Measurements from ENCODE around the gene G2E3.

DNA sequence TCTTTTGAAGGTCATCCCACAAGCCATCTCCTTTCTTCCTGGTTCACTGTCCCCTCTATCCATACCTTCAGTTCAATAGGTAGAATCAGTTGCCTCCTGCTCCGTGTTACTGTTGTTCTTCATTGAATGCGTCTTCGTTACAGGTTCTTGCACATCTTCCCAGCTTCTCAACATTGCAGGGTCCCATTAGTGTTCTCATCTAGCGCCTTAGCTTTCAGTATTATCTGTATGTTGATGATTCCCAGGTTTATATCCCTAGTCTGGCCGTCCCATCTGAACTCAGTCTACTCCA lies 65.1 kb downstream of the G2E3 start:
- no peak for TF ChIP-seq CTCF (IDR thresholded peaks at IDR 0.05)
- TF ChIP-seq POLR2A (IDR thresholded peaks at IDR 0.05) = no peak

Measured in body of pancreas (tissue), 4 donors.